Coronary artery (tissue), 2 donors: Measurements from ENCODE around the gene ERC1.

Source experiments
- DNase-seq: peaks from one replicate; pipeline ENCODE4 v3.0.0-alpha.2; 2017; ENCODE audit warnings: low spot score
- H3K27ac ChIP-seq, 2 donors: fragments of 200-600 bp; sonication (generic); one replicate each; pipeline ENCODE4 v1.5.1; 2016 to 2019
- H3K4me3 ChIP-seq: fragments of 200-600 bp; sonication (generic); 2 replicates; pipeline ENCODE4 v1.5.1; 2016; ENCODE audit warnings: mild to moderate bottlenecking, moderate library complexity
- TF ChIP-seq, protein P1 (sequence below): fragments of 200-600 bp; sonication (generic); IDR thresholded peaks from one replicate; pipeline ENCODE4 v1.5.1; 2019; ENCODE audit warnings: antibody characterized with exemption

ERC1 gene

DNA sequence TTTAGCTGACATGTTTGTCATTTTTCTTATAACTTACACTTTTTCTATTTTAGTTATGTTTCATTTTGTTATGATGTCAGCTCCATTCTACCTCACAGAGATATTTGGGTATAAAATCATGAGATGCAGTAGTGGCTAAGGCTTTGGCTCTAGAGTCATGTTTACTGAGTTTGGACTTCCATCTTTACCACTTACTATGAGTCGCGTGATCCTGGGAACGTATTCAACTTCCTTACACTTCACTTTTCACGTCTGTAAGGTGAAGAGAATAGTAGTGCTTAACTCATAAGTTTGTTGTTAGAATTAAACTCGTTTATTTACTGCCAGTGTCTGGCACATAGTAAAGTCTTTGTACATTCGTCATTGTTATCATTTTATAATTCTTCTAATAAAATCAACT is 126.3 kb downstream of the ERC1 start:
- Histone ChIP-seq H3K4me3 (no peak overlapping the region), H3K27ac (no peak overlapping the region)
- TF ChIP-seq, protein P1, sequence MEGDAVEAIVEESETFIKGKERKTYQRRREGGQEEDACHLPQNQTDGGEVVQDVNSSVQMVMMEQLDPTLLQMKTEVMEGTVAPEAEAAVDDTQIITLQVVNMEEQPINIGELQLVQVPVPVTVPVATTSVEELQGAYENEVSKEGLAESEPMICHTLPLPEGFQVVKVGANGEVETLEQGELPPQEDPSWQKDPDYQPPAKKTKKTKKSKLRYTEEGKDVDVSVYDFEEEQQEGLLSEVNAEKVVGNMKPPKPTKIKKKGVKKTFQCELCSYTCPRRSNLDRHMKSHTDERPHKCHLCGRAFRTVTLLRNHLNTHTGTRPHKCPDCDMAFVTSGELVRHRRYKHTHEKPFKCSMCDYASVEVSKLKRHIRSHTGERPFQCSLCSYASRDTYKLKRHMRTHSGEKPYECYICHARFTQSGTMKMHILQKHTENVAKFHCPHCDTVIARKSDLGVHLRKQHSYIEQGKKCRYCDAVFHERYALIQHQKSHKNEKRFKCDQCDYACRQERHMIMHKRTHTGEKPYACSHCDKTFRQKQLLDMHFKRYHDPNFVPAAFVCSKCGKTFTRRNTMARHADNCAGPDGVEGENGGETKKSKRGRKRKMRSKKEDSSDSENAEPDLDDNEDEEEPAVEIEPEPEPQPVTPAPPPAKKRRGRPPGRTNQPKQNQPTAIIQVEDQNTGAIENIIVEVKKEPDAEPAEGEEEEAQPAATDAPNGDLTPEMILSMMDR, result no peak
- no peak for DNase-seq

DNA sequence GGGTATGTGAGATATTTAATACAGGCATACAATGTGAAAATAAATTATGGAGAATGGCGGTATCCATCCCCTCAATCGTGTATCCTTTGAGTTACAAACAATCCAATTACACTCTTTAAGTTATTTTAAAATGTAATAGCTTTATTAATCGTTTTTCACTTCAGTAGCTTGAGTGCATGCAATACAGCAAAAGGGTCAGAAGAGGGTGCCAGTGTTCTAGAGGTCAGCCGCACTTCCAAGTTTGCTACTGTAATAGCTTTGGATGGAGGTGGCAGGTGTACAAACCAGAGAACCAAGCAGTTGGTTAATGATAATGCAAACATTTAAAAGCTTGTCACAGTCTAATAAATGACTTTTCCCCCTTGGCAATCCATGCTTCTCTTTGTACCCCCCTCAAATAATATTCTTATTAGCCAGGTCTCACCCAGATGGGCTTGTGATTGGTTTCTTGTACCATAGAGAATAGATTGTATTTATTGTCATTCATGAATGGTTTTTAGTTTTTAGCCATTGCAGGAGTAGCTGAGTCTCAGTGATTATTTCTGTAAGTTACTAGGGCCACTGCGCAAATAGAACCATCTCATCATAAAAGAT is 127.0 kb downstream of the ERC1 start:
- Histone ChIP-seq H3K4me3 (no peak overlapping the region), H3K27ac (no peak overlapping the region)
- no peak for DNase-seq
- TF ChIP-seq, protein P1, result peak; percentile 88

DNA sequence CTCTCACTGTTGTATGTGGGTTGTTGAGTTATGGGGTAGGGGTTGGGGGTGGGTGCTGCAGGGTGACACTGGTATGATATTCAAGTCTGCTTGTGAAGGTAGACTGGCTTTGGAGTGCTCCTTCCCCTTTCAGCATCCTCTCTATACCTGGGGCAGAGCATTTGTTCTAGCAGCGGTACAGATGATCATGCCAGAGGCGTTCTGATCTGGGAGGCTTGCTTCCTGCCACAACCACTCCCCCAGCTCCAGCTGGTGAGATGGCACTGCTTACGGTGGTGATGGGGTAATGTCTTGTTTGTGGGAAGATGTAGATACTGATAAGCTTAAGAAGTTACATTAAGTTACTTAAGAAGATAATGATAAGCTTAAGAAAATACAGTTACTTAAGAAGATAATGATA is 131.8 kb downstream of the ERC1 start:
- H3K4me3 ChIP-seq, result no peak overlapping the region
- TF ChIP-seq, protein P1, result no peak
- no peak overlapping the region for H3K27ac ChIP-seq
- no peak for DNase-seq

DNA sequence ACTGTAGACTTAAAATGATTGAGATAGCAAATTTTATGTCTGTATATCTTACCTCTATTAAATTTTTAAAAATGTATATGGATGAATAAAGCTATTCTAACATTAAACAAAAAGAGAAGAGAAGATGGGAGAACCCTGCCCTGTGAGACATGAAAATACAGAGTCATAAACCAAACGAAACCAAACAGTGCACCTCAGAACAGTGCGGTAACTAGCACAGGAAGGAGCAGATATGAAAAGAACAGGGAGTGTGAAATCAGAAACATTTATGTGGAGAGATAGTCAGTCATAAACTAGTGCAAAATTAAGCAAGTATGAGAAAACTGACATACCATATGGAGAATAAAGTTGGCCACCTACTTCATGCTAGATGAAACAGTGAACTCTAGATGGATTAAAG is 135.1 kb downstream of the ERC1 start:
- no peak for DNase-seq
- H3K4me3 ChIP-seq, result no peak overlapping the region
- TF ChIP-seq, protein P1, result no peak
- H3K27ac ChIP-seq, result no peak overlapping the region

DNA sequence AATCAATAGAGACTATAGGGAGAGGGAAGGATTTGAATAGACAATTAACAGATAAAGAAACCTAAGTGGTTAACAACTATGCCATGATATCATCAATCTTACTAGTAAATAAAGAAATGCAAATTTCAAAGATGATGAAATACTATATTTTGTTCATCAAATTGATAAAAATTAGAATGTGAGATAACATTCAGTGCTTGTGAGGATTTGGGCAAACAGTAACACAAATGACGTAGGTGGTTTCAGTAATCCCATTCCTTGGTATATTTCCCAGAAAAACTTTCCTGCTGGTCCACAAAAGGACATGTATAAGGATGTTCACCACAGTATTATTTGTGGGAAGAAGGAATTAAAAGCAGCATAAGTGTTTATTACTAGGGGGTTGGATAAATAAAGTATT is 136.0 kb downstream of the ERC1 start:
- H3K4me3 ChIP-seq, result no peak overlapping the region
- TF ChIP-seq, protein P1, result no peak
- DNase-seq, result no peak
- no peak overlapping the region for H3K27ac ChIP-seq

DNA sequence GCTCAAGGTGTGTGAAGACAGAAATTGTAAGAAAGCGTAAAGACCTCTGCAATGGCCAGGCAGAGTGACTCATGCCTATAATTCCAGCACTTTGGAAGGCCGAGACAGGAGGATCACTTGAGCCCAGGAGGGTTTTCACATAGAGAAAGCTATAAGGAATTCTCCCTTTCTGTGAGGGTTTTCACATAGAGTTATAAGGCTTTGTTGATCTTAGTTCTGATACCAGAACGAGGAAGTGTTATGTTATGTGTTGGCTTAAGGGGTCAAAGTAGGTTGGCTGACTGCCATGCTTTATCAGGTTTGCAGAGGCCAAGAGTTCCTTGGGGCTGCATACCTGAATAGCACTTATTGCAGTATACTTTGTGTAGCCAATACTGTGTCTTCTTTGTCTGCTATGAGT is 139.1 kb downstream of the ERC1 start:
- no peak for DNase-seq
- no peak overlapping the region for H3K27ac ChIP-seq

DNA sequence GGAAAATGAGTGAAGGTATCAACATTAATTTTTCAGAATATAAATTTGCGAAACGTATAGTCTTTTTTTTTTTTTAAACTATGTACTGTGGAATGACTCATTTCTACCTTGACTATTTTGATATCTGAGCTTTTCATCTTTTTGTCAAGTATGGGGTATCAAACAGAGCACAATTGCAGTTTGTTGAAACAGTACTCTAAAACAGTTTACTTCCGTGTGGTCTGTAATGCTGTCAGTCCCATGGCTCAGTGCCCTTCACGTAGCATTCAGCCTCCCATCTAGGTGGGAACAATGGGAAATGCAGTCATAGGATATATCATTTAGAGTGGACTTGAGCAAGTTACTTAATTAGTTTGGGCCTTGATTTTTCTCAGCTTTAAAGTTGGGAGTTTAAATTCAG is 139.5 kb downstream of the ERC1 start:
- TF ChIP-seq, protein P1, result no peak
- H3K27ac ChIP-seq, result no peak overlapping the region
- no peak overlapping the region for H3K4me3 ChIP-seq
- no peak for DNase-seq

More for the DNA sequence above, 139.1 kb downstream of the ERC1 start:
- TF ChIP-seq, protein P1, result no peak
- no peak overlapping the region for H3K4me3 ChIP-seq
